ENCODE results near the gene TIGD3. TPM values are rescaled to one million over a fixed set of nuclear protein-coding genes. Genes with fewer than 3 reads are reported as not detected.

TIGD3 gene
- total RNA-seq, 6 experiments from 2014 or later, result 0.10 to 0.28 (median 0.20) TPM; not detected in 3

DNA sequence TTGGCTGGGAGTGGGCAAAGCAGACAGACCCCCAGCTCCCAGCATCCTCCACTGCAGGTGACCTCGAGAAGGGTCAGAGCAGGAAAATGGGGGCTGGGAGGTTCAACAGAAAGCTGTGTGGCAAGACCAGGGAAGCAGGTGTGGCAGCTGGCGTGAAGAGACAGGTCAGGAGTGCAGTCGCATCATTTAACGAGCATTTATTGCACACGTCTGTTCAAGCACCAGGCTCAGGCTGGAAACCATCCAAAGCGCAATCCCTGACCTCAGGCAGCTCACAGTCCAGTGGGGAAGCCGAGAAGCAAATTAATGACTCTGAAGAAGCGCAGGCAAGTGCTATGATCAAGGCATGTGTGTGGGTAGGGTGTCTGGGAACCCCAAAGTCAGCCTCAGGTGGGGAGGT, 20.5 kb downstream of the TIGD3 start:
- H3K36me3 ChIP-seq, result no peaks in the 10 kb centered on the region
- TF ChIP-seq, protein P1, sequence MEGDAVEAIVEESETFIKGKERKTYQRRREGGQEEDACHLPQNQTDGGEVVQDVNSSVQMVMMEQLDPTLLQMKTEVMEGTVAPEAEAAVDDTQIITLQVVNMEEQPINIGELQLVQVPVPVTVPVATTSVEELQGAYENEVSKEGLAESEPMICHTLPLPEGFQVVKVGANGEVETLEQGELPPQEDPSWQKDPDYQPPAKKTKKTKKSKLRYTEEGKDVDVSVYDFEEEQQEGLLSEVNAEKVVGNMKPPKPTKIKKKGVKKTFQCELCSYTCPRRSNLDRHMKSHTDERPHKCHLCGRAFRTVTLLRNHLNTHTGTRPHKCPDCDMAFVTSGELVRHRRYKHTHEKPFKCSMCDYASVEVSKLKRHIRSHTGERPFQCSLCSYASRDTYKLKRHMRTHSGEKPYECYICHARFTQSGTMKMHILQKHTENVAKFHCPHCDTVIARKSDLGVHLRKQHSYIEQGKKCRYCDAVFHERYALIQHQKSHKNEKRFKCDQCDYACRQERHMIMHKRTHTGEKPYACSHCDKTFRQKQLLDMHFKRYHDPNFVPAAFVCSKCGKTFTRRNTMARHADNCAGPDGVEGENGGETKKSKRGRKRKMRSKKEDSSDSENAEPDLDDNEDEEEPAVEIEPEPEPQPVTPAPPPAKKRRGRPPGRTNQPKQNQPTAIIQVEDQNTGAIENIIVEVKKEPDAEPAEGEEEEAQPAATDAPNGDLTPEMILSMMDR (IDR thresholded peaks at IDR 0.05), result no peak
- TF ChIP-seq POLR2A (IDR thresholded peaks at IDR 0.05), result no peak
- no peak for ATAC-seq
- peaks cover 0 to 5% (median 0%) of the 10 kb centered on the region in 4 donors for H3K4me1 ChIP-seq
- H3K27ac ChIP-seq, result no peak overlapping the region
- H3K27me3 ChIP-seq, result no peaks in the 10 kb centered on the region
- no peak for DNase-seq
- 62% methylated on average over 5 of the region's 8 CpGs for WGBS (ENCODE audit: insufficient coverage, low coverage, low lambda C conversion rate, missing lambda C conversion rate)
- intact Hi-C loops (cut with DNase I), result no loop called here
- H3K4me3 ChIP-seq, result no peak overlapping the region
- H3K9me3 ChIP-seq, result no peaks in the 10 kb centered on the region

DNA sequence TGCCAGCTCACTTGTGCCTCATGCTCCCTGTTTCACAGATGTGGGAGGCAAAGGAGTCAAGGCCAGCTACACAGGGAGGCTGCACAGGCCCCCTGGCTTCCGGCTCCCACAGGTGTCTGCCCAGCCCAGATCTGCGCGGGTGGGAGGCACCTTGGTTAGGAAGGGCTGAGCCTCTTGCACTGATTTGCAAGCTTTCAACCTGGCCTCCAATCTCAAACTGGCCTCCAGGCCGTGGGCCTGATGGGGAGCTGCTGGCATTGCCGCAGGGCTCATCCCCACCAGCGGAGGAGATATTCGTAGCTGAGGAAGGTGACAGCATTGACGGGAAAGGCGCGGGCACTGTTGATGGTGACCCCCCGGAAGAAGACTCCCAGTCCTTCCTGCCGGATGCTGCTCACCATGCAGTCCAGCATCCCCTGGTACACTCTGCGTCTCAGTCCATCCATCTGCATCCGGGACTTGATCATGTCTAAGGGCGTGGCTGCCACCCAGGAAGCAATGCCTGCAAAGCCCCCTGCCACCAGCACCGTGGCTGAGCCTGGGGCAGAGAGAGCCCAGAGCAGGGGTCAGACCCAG, 21.7 kb downstream of the TIGD3 start:
- peaks cover 0 to 11% (median 5%) of the 10 kb centered on the region in 4 donors for H3K4me1 ChIP-seq
- no peak for DNase-seq
- TF ChIP-seq POLR2A (IDR thresholded peaks at IDR 0.05), result no peak
- TF ChIP-seq, protein P1 (IDR thresholded peaks at IDR 0.05), result no peak
- intact Hi-C loops (cut with DNase I), result no loop called here
- WGBS (ENCODE audit: insufficient coverage, low coverage, low lambda C conversion rate, missing lambda C conversion rate), result 100% methylated on average over 3 of the region's 16 CpGs
- H3K27me3 ChIP-seq, result no peaks in the 10 kb centered on the region
- H3K4me3 ChIP-seq, result no peak overlapping the region
- no peaks in the 10 kb centered on the region for H3K36me3 ChIP-seq
- no peaks in the 10 kb centered on the region for H3K9me3 ChIP-seq
- H3K27ac ChIP-seq, result no peak overlapping the region
- no peak for ATAC-seq

DNA sequence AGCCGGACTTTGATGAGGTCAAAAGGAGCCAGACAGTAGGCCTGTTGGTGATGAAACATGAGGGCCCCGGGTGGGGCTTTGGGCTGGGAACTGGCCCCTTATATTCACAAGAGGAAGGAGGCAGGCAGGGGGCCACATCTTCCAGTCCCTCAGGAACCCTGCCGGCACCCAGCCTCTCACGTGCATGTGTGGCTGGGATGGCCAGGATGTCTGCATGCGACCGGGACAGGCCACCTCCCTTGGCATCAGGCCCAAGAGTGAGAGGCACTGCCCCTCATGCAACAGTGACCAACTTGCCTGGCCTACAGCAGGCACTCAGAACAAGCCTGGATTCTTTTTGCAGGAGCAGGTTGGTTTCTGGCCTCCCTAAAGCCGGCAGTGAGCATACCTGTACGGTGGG, 22.5 kb downstream of the TIGD3 start:
- DNase-seq, result no peak
- intact Hi-C loops (cut with DNase I), result no loop called here

DNA sequence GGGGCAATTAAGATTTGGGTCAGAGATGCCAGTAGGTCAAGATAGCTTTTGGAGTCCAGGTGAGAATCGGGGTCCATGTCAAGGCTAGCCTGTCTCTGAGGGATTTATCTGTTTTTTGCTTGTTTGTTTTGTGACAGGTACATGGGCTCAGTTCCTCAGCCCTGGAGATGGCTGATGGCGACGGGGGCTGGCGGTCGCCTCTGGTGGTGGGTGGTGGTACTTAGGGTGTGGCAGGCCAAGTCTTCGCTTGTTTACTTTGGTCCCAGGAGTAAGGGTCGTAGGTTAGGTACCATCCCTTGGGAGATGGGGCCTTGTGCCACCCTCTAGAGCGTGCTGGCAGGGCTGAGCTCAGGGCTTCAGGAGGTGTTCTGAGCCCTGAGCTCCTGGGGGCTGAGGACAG, 23.2 kb downstream of the TIGD3 start:
- ATAC-seq, result no peak

More for the DNA sequence above, 22.5 kb downstream of the TIGD3 start:
- Histone ChIP-seq H3K4me3 (no peak overlapping the region), H3K27me3 (no peaks in the 10 kb centered on the region), H3K4me1 (peaks cover 0 to 16% (median 7%) of the 10 kb centered on the region in 4 donors), H3K9me3 (no peaks in the 10 kb centered on the region), H3K27ac (no peak overlapping the region), H3K36me3 (no peaks in the 10 kb centered on the region)
- no peak for ATAC-seq
- 40% methylated on average over 1 of the region's 8 CpGs for WGBS (ENCODE audit: insufficient coverage, low coverage, low lambda C conversion rate, missing lambda C conversion rate)
- TF ChIP-seq, protein P1 (IDR thresholded peaks at IDR 0.05), result no peak
- TF ChIP-seq POLR2A (IDR thresholded peaks at IDR 0.05), result no peak

More for the DNA sequence above, 23.2 kb downstream of the TIGD3 start:
- Histone ChIP-seq H3K36me3 (no peaks in the 10 kb centered on the region), H3K27ac (no peak overlapping the region), H3K4me3 (no peak overlapping the region), H3K4me1 (peaks cover 0 to 24% (median 8%) of the 10 kb centered on the region in 4 donors), H3K27me3 (no peaks in the 10 kb centered on the region), H3K9me3 (no peaks in the 10 kb centered on the region)
- intact Hi-C loops (cut with DNase I), result no loop called here
- no peak for TF ChIP-seq POLR2A (IDR thresholded peaks at IDR 0.05)
- TF ChIP-seq, protein P1 (IDR thresholded peaks at IDR 0.05), result no peak
- WGBS (ENCODE audit: insufficient coverage, low coverage, low lambda C conversion rate, missing lambda C conversion rate), result 97% methylated on average over 5 of the region's 8 CpGs
- peak in 1 of 3 donors; percentile 45 for DNase-seq

All from right lobe of liver (tissue), 6 donors.